Mononuclear cell (primary cell): ENCODE measurements around the gene MTX2. TPM values are rescaled to one million over a fixed set of nuclear protein-coding genes. Genes with fewer than 3 reads are reported as not detected.

Experiments
- H3K27me3 ChIP-seq: 2 replicates; pipeline ENCODE4 v1.6.0; 2011; ENCODE audit warnings: low read length, control low read depth; ENCODE audit not compliant: insufficient read depth
- H3K4me1 ChIP-seq: 2 replicates; pipeline ENCODE4 v1.5.1; 2011; ENCODE audit warnings: mild to moderate bottlenecking, low read length, control low read depth; ENCODE audit not compliant: insufficient read depth
- H3K4me3 ChIP-seq: 2 replicates; pipeline ENCODE4 v1.5.1; 2011; ENCODE audit warnings: mild to moderate bottlenecking, low read length, moderate library complexity
- H3K9me3 ChIP-seq: 2 replicates; pipeline ENCODE4 v1.5.1; 2011; ENCODE audit warnings: low read depth, mild to moderate bottlenecking, control low read depth, low read length
- total RNA-seq: library from RNA; depleted of rRNA; stranded (reverse); fragments of >200 nt; gene quantifications from one replicate; pipeline ENCODE4 v1.2.3, GENCODE V29; 2012

Gene MTX2
- total RNA-seq: 5.0 TPM

DNA sequence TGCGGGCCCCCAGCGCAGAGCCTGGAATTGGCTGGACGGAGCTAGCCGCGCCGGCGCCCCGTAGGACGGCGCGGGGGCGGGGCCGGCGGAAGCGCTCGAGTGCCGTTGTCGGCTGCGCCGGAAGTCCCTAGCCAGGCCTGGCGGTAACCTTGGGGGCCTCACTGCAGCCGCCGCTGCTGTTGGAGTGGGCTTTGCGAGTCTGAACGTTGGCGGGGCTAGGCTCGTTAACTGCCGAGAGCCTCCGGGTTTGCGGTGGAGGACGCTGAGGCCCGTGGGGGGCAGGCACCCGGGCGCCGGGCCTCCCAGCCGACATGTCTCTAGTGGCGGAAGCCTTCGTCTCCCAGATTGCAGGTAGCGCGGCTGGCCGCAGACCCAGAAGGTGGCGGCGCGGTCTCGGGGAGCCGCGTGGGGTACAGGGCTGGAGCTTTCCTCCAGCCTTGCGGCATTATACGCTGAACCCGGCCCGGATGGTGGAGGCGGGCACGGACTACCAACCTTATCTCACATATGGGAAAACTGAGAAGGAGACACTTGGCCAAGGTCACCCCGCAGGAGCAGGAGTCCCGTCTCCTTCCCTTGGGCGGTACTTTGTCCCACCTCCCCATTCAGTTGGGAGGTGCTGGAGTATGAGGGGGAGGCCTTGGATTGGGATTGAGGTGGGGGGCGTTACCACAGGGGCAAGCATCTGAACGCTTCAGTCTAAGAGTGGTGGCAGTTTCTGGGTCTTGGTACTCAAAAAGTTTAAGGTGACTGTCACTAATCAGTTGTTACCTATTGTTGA lies at the start of gene MTX2:
Gene MTX2, plus strand, starts transcription at position 124 of the 781 bp plus-strand sequence. Its CDS starts 188 bp downstream, at position 312.
- Histone ChIP-seq H3K4me1 (peaks cover 4% of the 10 kb centered on the region), H3K9me3 (no peaks in the 10 kb centered on the region), H3K27me3 (no peaks in the 10 kb centered on the region), H3K4me3 (peak within 1 kb of the TSS; percentile 67)

DNA sequence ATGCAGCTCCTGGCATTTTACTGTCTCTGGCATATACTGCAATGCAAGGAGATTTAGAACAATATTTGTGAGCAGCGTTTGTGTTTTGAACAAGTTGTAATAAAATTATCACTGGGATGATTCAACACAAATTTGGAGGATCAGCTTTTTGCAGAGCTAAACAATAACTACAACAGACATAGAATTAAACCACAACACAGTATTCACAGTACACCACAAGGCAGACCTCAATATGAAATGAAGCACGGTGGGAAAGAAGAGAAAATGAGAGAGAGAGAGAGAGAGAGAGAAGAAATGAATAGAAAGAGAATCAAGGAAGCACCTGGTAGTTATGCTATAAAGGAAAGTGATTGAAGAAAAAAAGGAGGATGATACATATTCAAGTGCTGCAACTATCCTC lies 41.4 kb upstream of the MTX2 start:
- H3K9me3 ChIP-seq: no peaks in the 10 kb centered on the region
- no peaks in the 10 kb centered on the region for H3K4me1 ChIP-seq
- H3K4me3 ChIP-seq: no peak overlapping the region
- H3K27me3 ChIP-seq: peaks cover 26% of the 10 kb centered on the region

DNA sequence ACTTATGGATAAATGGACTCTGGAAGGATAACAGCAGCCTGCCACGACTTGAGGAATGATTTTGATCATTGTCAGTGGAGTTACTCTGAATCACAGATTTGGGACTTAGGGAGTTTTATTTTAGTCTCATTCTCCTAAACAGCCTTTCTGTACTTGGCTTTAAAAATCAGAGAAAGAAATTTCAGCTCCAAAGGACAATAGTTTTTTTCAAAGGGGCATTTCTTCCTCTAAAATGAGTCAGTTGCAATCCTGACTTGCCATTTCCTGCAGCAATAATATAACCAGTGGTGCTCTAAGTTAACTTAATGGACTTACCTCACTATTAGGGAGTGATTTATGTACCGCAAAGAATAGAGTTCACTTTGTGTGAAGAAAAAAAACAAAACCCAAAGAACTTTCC lies 35.1 kb upstream of the MTX2 start:
- Histone ChIP-seq H3K4me1 (no peaks in the 10 kb centered on the region), H3K27me3 (peaks cover 19% of the 10 kb centered on the region), H3K4me3 (no peak overlapping the region), H3K9me3 (no peaks in the 10 kb centered on the region)

DNA sequence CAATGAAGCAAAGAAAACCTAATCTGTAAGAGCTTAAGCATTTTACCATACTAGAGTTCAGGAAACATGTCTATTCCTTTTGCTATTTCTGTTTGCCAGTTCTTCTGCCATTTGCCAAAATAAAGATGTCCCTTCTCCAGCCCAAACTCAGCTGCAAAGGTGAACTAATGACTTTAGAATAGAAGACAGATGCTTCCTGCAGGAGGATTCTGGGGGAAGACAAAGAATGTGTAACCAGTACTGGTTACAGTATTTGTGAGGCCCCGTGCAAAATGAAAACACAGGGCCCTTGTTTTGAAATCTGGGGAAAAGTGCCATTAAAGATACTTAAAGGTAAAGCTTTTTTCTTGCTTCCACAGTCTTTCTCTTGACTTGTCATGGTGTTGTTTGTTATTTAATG lies 34.3 kb upstream of the MTX2 start:
- Histone ChIP-seq H3K9me3 (no peaks in the 10 kb centered on the region), H3K4me1 (no peaks in the 10 kb centered on the region), H3K4me3 (no peak overlapping the region), H3K27me3 (peaks cover 19% of the 10 kb centered on the region)

DNA sequence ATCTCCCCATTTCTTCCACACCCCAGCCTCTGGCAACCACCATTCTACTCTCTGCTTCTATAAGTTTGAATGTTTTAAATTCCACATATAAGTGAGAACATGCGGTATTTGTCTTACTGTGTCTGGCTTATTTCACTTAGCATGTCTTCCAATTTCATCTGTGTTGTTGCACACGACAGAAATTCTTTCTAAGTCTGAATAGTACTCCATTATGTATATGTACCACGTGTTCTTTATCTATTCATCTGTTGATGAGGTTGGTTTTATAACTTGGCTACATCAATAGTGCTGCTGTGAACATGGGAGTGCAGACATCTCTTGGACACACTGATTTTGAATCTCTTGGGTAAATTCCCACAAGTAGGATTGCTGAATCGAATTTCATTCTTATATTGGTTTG lies 31.8 kb upstream of the MTX2 start:
- Histone ChIP-seq H3K9me3 (no peaks in the 10 kb centered on the region), H3K4me1 (no peaks in the 10 kb centered on the region), H3K27me3 (peaks cover 14% of the 10 kb centered on the region), H3K4me3 (no peak overlapping the region)

DNA sequence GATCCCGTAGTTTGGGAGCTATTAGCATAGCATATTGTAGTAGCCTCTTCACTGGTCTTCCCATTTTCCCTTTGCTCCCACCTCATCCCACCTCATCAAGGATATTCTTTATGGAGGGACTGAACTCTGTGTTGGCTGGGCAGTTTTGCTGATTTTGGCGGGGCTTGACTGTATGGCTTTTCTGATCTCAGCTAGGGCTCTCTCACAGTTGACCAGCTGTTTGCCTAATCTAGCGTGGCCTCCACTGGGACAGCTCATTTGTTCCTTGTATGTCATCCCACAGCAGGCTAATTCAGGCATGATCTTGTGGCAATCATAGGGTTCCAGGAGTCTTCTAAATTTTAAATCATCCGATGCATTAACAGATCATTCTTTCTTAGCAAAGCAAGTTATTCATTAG lies 30.2 kb upstream of the MTX2 start:
- H3K4me1 ChIP-seq: no peaks in the 10 kb centered on the region
- H3K27me3 ChIP-seq: peaks cover 14% of the 10 kb centered on the region
- H3K4me3 ChIP-seq: no peak overlapping the region
- no peaks in the 10 kb centered on the region for H3K9me3 ChIP-seq

DNA sequence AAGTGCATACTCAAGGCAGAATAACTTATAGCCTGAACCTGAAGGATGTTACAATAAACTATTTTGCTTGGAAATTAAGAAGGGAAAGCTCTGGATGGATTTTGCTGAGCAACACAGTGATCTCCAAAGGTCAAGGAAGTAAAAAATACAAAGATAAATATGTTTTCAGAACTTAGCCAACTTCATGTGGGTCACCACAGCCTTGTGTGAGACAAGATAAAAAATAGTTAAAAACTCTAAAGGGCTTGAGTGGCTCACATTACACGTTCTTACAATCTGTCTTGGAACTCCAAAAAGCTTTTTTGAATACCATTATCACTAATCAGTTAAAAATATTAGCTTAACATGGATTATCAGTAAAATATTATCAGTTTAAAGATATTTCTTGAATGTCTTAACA lies 28.9 kb upstream of the MTX2 start:
- Histone ChIP-seq H3K4me1 (no peaks in the 10 kb centered on the region), H3K4me3 (no peak overlapping the region), H3K27me3 (peaks cover 15% of the 10 kb centered on the region), H3K9me3 (no peaks in the 10 kb centered on the region)

DNA sequence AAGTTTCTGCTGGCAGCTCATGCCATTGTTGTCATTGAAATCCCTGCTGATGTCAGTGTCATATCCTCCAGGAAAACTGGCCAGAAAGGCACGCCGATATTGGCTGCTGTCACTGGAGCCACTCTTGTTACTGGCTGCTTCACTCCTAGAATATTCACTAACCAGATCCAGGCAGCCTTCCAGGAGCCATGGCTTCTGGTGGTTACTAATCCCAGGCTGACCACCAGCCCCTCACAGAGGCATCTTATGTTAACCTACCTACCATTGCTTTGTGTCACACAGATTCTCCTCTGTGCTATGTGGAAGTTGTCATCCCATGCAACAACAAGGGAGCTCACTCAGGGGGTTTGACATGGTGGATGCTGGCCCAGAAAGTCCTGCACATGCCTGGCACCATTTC lies 27.0 kb upstream of the MTX2 start:
- Histone ChIP-seq H3K9me3 (no peaks in the 10 kb centered on the region), H3K27me3 (peaks cover 20% of the 10 kb centered on the region), H3K4me3 (no peak overlapping the region), H3K4me1 (no peaks in the 10 kb centered on the region)

DNA sequence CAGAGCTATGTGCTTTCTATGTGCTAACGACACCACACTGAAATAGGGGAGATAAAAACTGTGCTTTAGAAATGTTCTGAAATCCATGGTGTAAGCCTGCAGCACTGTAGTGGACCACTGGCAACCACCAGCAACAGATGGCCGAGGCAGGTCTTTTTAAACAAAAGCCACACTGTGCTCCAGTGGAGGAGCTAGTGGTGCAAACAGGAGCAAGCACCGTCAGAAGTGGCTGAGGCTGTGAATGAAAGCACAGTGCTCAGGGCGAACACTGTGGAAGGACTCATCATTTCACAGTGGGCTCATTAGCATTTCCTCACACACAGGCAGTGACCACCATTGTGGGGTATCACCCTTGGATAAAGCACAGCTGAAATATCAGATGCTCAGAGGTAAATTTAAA lies 22.9 kb upstream of the MTX2 start:
- Histone ChIP-seq H3K4me3 (no peak overlapping the region), H3K4me1 (no peaks in the 10 kb centered on the region), H3K27me3 (peaks cover 11% of the 10 kb centered on the region), H3K9me3 (no peaks in the 10 kb centered on the region)

DNA sequence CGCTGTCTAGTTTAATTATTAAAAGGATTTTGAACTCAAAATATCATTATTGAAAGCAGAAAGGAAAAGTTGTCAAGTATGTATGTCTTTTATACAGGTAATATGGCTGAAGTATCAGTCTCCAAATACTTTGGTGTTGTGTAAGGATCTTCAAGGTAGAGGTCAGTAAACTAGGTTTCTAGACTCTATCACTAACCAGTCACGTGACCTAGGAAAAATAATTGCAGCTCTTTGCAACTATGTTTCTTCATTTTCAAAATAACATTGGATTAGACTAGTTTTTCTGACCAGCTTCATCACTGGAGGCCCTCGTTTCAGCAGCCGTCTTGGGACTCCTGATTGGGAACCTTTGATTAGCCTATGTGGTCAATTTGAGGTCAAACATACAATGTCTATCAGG lies 21.4 kb upstream of the MTX2 start:
- H3K9me3 ChIP-seq: no peaks in the 10 kb centered on the region

DNA sequence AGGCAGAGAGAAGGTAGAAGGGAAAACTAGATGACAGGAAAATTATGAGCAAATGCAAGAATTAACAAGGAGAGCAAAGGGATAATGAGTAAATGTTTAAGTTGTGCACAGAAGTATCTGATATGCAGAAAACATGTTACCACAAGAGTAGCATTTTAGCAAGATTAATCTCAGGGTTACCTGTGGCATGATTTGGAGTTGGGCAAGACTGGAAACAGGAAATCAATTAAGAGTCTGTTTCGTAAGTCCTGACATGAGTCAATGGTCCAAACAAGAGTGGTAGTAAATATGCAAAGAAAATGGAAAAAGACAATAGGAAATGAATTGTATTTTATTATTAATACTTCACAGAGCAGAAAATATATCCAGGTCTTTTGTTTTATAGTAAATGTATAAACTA lies 17.3 kb upstream of the MTX2 start:
- Histone ChIP-seq H3K4me3 (no peak overlapping the region), H3K27me3 (no peaks in the 10 kb centered on the region), H3K4me1 (no peaks in the 10 kb centered on the region), H3K9me3 (no peaks in the 10 kb centered on the region)

More for the DNA sequence above, 21.4 kb upstream of the MTX2 start:
- Histone ChIP-seq H3K4me3 (no peak overlapping the region), H3K27me3 (peaks cover 11% of the 10 kb centered on the region), H3K4me1 (no peaks in the 10 kb centered on the region)

DNA sequence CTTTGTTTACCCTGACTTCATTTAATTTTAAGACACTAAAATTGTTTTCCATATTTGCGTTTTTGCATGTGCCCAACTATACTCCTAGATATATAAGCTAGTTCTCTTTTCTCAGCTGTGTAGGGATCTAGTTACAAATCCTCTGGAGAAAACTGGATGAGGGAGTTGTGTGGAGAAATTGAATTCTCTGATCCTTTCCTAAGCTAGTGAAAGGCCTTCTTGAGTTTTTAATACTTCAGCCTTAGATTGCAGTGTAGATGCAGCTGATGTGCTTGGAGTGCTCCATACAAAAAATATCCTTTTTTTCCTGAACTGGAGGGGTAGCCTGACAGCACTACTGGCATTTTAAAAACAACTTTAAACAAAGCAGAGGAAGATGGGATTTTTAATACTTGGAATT lies 8.6 kb upstream of the MTX2 start:
- Histone ChIP-seq H3K9me3 (no peaks in the 10 kb centered on the region), H3K27me3 (no peaks in the 10 kb centered on the region), H3K4me3 (no peak overlapping the region), H3K4me1 (no peaks in the 10 kb centered on the region)

DNA sequence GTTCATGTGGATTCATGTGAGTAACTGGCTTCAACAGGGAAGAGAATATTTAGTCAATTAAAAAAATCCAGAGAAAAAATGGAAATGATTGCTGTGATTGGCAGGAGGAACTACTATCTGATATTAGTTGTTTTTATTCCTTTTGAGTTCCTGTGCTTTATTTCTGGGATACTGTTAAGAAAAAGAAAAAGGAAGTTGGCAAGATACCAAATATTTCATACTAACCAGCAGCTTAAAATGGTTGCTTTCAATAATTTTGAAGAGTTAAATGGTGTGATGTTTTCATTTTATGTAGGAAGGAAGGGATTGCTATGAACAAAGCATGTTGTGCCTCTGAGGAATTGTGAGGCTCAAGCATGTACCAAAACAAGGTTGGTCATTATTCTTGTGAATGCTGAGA lies 8.1 kb upstream of the MTX2 start:
- Histone ChIP-seq H3K9me3 (no peaks in the 10 kb centered on the region), H3K4me3 (no peak overlapping the region), H3K4me1 (no peaks in the 10 kb centered on the region), H3K27me3 (no peaks in the 10 kb centered on the region)

DNA sequence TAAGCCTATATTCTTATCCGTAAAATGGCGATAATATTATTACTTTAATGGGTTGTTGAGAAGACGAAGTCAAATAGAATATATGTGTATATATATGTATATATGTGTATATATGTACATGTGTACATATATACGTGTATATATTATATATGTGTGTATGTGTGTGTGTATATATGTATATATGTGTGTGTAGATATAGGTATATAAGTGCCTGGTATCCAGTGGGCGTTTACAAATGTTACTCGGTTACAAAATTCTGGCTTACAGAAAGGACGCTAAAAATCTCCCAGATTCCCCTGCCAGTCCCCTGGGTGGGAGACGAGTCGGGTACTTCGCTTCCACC lies 295 bp upstream of the MTX2 start:
- Histone ChIP-seq H3K4me1 (peaks cover 4% of the 10 kb centered on the region), H3K27me3 (no peaks in the 10 kb centered on the region), H3K4me3 (peak overlapping the region; percentile 67), H3K9me3 (no peaks in the 10 kb centered on the region)

DNA sequence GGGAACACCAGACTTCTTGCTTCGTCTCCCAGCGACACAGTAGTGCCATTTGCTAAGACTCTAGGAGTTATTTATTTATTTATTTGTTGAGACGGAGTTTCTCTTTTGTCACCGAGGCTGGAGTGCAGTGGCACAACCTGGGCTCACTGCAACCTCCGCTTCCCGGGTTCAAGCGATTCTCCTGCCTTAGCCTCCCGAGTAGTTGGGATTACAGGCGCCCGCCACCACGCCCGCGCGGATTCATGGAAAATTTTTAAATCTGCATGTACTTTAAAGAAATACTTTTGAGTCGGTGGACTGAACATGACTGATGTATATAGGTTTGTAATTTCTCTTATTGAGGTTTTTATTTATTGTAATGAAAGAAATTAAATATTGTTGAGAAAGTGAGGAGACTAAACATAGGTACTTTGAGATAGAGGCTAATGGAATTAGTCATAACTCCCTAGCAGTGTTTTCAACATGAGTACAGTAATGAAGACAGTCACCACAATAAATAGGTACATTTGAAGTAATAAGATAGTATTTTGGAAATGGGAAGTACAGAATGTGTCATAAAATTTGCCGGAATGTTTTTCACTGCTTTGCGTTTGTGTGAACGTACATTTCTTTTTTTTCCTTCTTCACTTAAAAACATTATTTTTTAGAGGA lies 983 bp downstream of the MTX2 start:
- Histone ChIP-seq H3K27me3 (no peaks in the 10 kb centered on the region), H3K4me1 (peaks cover 4% of the 10 kb centered on the region), H3K4me3 (peak overlapping the region; percentile 67)

DNA sequence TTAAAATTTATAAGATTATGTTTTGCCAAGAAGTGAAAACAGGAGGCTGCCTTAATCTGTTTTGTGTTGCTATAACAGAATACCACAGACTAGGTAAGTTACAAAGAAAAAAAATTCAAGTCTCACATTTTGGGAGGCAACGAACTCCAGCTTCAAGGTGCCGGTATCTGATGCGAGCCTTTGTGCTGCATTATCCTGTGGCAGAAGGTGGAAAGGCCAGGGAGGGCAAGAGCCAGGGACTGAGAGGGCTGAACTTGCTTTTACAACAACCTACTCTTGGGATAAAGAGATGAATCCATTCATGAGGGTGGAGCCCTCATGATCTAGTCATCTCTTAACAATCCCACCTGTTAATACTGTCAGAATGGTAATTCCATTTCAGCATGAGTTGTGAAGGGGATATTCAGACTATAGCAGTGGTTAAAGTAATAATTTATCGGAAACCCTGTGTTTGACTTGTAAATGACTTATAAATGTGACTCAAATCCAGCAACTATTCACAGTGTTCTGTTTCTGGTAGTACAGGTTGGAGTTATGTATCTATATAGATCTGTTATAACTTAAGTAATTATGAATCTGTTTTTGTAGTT lies 3.7 kb downstream of the MTX2 start:
- H3K27me3 ChIP-seq: no peaks in the 10 kb centered on the region
- no peak overlapping the region for H3K4me3 ChIP-seq
- no peaks in the 10 kb centered on the region for H3K9me3 ChIP-seq
- H3K4me1 ChIP-seq: peaks cover 4% of the 10 kb centered on the region

More for the DNA sequence above, 983 bp downstream of the MTX2 start:
- H3K9me3 ChIP-seq: no peaks in the 10 kb centered on the region
